CD4-positive, alpha-beta T cell (primary cell): ENCODE results near the gene APOD. TPM values are rescaled to one million over a fixed set of nuclear protein-coding genes. Genes with fewer than 3 reads are reported as not detected.

Source experiments
- ATAC-seq: fragments of 200-7000 bp; cut with Tn5 transposase; one replicate; pipeline ENCODE4 v1.10.0; 2022; ENCODE audit warnings: mild to moderate bottlenecking; ENCODE audit not compliant: poor library complexity
- CTCF ChIA-PET: fragments of 350-600 bp; sonication (Branson Sonifier 250); formaldehyde crosslinking; loops from one replicate; lab custom pipeline; 2021; ENCODE audit warnings: antibody characterized with exemption, inconsistent platforms; lab: Charles Lee
- POLR2A ChIA-PET: fragments of 350-600 bp; sonication (Branson Sonifier 250); formaldehyde crosslinking; loops from one replicate; lab custom pipeline; 2021; ENCODE audit warnings: antibody characterized with exemption, inconsistent platforms; lab: Charles Lee
- DNase-seq, 14 experiments: peaks; one replicate each; pipeline ENCODE4 v3.0.0-alpha.2; 2013 to 2020; ENCODE audit warnings: mixed read lengths in 2 of 14
- H3K27ac ChIP-seq, 2 donors: one replicate each; pipeline versions ENCODE4 v1.5.1 to v1.7.0; 2013; ENCODE audit warnings: low read length in 2 of 2, low read depth in 1 of 2, mild to moderate bottlenecking in 1 of 2
- H3K27me3 ChIP-seq, 2 experiments: 1 replicate in 1 of 2; 2 replicates in 1 of 2; pipeline versions ENCODE4 v1.6.1 to v1.7.0; 2013; ENCODE audit warnings: low read length in 2 of 2, control low read depth in 1 of 2, mild to moderate bottlenecking in 1 of 2, moderate library complexity in 1 of 2; ENCODE audit not compliant: insufficient read depth in 2 of 2, control insufficient read depth in 1 of 2
- H3K36me3 ChIP-seq: one replicate; pipeline ENCODE4 v1.6.1; 2013; ENCODE audit warnings: low read length, control low read depth; ENCODE audit not compliant: insufficient read depth
- H3K4me1 ChIP-seq: one replicate; pipeline ENCODE4 v1.6.1; 2013; ENCODE audit warnings: low read length, control low read depth; ENCODE audit not compliant: insufficient read depth
- H3K4me3 ChIP-seq: one replicate; pipeline ENCODE4 v1.5.1; 2013; ENCODE audit warnings: mild to moderate bottlenecking, low read length, moderate library complexity
- H3K9me3 ChIP-seq, 2 experiments: 1 replicate in 1 of 2; 2 replicates in 1 of 2; pipeline versions ENCODE4 v1.6.1 to v1.7.0; 2013; ENCODE audit warnings: low read length in 2 of 2, mild to moderate bottlenecking in 2 of 2, control low read depth in 1 of 2, moderate library complexity in 1 of 2; ENCODE audit not compliant: control insufficient read depth in 1 of 2, insufficient read depth in 1 of 2
- H3K27ac Mint-ChIP-seq: one replicate; pipeline ENCODE4 v1.8.0; 2020; ENCODE audit warnings: mixed read lengths
- H3K27me3 Mint-ChIP-seq: one replicate; pipeline ENCODE4 v1.8.0; 2021; ENCODE audit warnings: mixed read lengths
- H3K36me3 Mint-ChIP-seq: one replicate; pipeline ENCODE4 v1.8.0; 2021; ENCODE audit warnings: low read depth, mixed read lengths
- H3K4me1 Mint-ChIP-seq: one replicate; pipeline ENCODE4 v1.8.0; 2021; ENCODE audit warnings: low read depth, mixed read lengths
- H3K4me3 Mint-ChIP-seq: one replicate; pipeline ENCODE4 v1.8.0; 2020; ENCODE audit warnings: mild to moderate bottlenecking, mixed read lengths
- H3K9me3 Mint-ChIP-seq: one replicate; pipeline ENCODE4 v1.8.0; 2020; ENCODE audit warnings: mixed read lengths
- intact Hi-C, 2 experiments: fragments of 100-400 bp; cut with DNase I in 1 of 2; cut with micrococcal nuclease in 1 of 2; formaldehyde crosslinking; loops; one replicate each; pipeline versions ENCODE4 v1.15.1 to v1.9.0; 2023 to 2025; cut with DNase I, micrococcal nuclease
- total RNA-seq, 174 experiments: library from RNA in 2 of 174; stranded (reverse) in 2 of 174; gene quantifications; one replicate each; pipeline ENCODE4 v1.2.3 and lab custom pipeline; 2021 to 2026
- TF ChIP-seq, protein P1 (sequence below): fragments of 200-600 bp; IDR thresholded peaks from one replicate; pipeline ENCODE4 v1.8.0; 2022; ENCODE audit warnings: antibody characterized with exemption, mild to moderate bottlenecking

Gene APOD
- total RNA-seq, 2 experiments from 2014 or later, result not detected

DNA sequence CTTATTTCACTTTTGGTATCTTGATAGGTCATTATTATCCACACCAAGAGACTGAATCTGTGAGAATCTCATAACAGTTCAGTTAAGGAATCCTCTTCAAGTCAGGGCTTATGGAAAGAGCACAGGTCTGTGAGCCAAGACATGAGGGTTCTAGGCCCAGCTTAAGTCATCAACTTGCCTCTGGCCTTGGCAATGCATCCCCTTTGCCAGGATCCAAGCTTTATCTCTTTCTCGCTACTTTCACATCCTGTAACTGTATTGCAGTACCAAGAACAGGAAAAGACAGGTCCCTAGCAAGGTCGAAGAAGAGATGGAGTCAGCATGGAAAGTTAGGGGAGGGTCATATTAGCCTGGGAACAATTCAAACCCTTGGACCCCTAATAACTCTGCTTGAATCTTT lies 13.5 kb upstream of the APOD start:
- Histone ChIP-seq H3K36me3 (no peaks in the 10 kb centered on the region), H3K27ac (no peak overlapping the region), H3K4me3 (no peak overlapping the region), H3K9me3 (peaks cover 0 to 6% of the 10 kb centered on the region in 2 experiments), H3K27me3 (no peaks in the 10 kb centered on the region), H3K4me1 (no peaks in the 10 kb centered on the region)
- no peak overlapping the region for H3K4me3 Mint-ChIP-seq
- no peaks in the 10 kb centered on the region for H3K4me1 Mint-ChIP-seq
- CTCF ChIA-PET, result no interaction called here
- H3K9me3 Mint-ChIP-seq, result no peaks in the 10 kb centered on the region
- H3K36me3 Mint-ChIP-seq, result no peaks in the 10 kb centered on the region
- POLR2A ChIA-PET, result no interaction called here
- H3K27me3 Mint-ChIP-seq, result no peaks in the 10 kb centered on the region
- intact Hi-C loops, result no loop called here
- DNase-seq (no peak), ATAC-seq (no peak)
- H3K27ac Mint-ChIP-seq, result no peak overlapping the region
- TF ChIP-seq, protein P1, sequence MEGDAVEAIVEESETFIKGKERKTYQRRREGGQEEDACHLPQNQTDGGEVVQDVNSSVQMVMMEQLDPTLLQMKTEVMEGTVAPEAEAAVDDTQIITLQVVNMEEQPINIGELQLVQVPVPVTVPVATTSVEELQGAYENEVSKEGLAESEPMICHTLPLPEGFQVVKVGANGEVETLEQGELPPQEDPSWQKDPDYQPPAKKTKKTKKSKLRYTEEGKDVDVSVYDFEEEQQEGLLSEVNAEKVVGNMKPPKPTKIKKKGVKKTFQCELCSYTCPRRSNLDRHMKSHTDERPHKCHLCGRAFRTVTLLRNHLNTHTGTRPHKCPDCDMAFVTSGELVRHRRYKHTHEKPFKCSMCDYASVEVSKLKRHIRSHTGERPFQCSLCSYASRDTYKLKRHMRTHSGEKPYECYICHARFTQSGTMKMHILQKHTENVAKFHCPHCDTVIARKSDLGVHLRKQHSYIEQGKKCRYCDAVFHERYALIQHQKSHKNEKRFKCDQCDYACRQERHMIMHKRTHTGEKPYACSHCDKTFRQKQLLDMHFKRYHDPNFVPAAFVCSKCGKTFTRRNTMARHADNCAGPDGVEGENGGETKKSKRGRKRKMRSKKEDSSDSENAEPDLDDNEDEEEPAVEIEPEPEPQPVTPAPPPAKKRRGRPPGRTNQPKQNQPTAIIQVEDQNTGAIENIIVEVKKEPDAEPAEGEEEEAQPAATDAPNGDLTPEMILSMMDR, result no peak

DNA sequence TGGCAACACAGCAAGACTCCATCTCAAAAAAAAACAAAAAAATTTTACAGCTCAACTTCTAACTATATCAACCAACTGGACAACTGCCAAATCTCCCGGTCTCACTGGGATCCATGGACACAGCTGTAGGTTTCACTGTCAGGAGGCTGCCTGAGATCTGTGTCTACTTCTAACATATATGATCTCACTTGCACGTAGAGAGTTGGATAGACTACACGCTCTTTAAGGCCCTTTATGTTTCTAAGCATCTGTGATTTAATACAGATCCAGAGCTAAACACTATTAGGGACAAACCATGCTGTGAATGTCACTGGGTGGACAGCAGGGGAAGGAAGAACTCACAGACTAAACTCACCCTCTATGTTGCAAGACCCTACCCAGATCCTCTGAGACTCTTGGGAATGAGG lies 13.0 kb upstream of the APOD start:
- Mint-ChIP-seq H3K9me3 (no peaks in the 10 kb centered on the region), H3K27me3 (no peaks in the 10 kb centered on the region), H3K36me3 (no peaks in the 10 kb centered on the region), H3K27ac (no peak overlapping the region), H3K4me3 (no peak overlapping the region), H3K4me1 (no peaks in the 10 kb centered on the region)
- TF ChIP-seq, protein P1, result no peak
- intact Hi-C loops, result no loop called here
- ATAC-seq, result no peak
- Histone ChIP-seq H3K27ac (no peak overlapping the region), H3K36me3 (no peaks in the 10 kb centered on the region), H3K9me3 (peaks cover 0 to 6% of the 10 kb centered on the region in 2 experiments), H3K4me1 (no peaks in the 10 kb centered on the region), H3K27me3 (no peaks in the 10 kb centered on the region), H3K4me3 (no peak overlapping the region)
- DNase-seq, result no peak
- POLR2A ChIA-PET, result no interaction called here
- CTCF ChIA-PET, result no interaction called here

DNA sequence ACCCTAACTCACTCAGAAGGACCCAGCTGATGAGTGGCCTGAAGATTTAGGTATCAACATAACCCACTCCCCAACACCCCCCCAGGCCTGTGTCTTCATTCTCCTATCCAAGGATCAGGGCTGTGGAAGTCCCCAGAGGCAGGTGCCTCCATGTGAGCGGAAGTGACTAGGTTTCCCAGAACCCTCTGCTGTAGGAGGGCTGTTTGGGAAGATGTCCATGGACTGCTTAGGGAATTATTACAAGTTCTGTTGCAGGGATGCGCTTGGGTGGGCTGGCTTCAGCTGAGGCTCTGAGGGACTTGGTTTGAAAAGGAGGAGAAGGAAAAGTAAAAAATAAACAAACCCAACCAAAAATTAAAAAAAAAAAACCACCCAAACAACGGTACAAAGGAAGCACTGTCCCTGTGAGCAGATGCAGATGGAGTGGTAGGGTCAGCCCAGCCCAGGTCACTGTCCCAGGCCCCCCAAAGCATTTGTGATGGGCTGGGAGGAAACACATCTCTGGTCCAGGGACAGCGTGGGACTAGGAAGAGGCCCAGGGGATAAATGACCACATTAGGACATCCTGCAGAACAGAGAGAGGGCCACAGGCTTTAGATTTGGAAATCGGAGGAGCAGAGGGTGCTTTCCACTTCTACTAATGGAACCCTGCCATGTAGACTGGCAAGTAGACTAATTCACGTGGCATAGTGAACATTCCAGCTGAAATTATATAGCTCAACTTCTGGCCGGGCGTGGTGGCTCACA lies 12.2 kb upstream of the APOD start:
- H3K36me3 ChIP-seq, result no peaks in the 10 kb centered on the region
- DNase-seq, result no peak
- ChIA-PET CTCF (no interaction called here), POLR2A (no interaction called here)
- Mint-ChIP-seq H3K27ac (no peak overlapping the region), H3K4me3 (no peak overlapping the region), H3K36me3 (no peaks in the 10 kb centered on the region), H3K27me3 (no peaks in the 10 kb centered on the region), H3K9me3 (no peaks in the 10 kb centered on the region), H3K4me1 (no peaks in the 10 kb centered on the region)
- intact Hi-C loops, result no loop called here
- peaks cover 0 to 6% of the 10 kb centered on the region in 2 experiments for H3K9me3 ChIP-seq
- no peaks in the 10 kb centered on the region for H3K4me1 ChIP-seq
- TF ChIP-seq, protein P1, result no peak
- no peak overlapping the region for H3K27ac ChIP-seq
- H3K4me3 ChIP-seq, result no peak overlapping the region
- no peak for ATAC-seq
- H3K27me3 ChIP-seq, result no peaks in the 10 kb centered on the region
